GM19324 (cell line): Measurements from ENCODE around the gene MCTP1.

ENCODE experiments used
- ATAC-seq: cut with Tn5 transposase; IDR thresholded peaks from one replicate; pipeline ENCODE4 v1.9.1; 2021; ENCODE audit warnings: mild to moderate bottlenecking, moderate library complexity; ENCODE audit not compliant: unreplicated experiment, low FRiP score

The MCTP1 gene

DNA sequence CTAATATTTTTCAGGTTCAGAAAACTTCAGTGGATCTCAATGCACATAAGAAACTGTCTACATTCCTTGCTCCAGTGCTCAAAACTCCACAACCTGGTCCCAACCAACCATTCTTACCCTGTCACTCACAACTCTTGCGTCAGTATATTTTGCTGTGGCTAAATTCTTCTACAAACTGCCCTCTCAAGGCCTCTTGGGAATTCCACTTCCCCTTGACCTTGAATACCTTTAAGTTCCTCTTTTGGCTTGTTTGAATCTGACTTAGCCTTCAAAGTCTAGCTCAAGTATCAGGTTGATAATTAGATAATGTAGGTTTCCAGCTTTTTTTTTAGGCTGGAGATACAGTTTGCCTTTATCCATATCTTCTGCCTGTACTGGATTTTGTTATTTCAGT is 538.2 kb downstream of the MCTP1 start:
- ATAC-seq, result peak; percentile 61

- no peak for ATAC-seq
Observed at GRCh38 chr5:94745786-94746730, 538.8 kb downstream of the MCTP1 start.

DNA sequence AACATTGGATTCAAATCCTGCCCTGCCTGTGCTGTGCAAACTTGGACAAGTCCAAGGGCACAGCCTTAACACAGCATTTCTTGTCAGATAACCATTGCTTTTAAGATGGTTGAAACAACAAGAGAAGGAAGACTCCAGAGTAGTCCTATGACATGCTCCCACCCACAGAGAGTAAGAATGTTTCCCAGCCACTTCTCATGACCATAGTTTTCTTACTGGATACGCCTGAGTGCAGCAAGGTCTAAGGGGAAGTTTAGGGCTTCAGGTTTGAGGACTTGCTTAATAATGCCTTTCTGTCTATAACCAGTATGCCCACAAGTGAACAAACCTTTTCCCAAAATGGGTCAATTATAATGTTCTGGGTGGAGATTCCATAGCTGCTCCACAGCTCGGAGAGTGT is 540.0 kb downstream of the MCTP1 start:
- ATAC-seq, result no peak

- ATAC-seq, result no peak
Observed at GRCh38 chr5:94742852-94743251, 542.0 kb downstream of the MCTP1 start.

- no peak for ATAC-seq
Observed at GRCh38 chr5:94740286-94740685, 544.6 kb downstream of the MCTP1 start.

DNA sequence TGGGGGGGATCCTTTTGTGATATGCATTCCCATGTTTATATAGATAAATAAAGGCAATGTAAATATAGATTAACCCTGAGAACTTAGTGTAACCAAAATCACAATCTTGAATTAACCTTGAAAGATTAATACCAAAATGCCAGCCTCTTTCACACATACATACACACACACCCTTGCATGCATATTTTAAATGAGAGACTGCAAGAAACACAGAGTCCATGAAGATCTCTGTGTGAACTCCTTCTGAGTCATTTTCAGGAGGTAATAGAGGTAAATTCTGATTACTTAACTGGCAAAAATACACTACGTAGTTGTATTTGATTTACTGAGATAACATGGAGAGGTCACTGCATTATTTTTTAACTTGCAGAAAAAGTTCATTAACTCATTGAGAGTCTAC is 548.4 kb downstream of the MCTP1 start:
- ATAC-seq, result no peak

- ATAC-seq, result no peak
Observed at GRCh38 chr5:94731471-94731870, 553.4 kb downstream of the MCTP1 start.

DNA sequence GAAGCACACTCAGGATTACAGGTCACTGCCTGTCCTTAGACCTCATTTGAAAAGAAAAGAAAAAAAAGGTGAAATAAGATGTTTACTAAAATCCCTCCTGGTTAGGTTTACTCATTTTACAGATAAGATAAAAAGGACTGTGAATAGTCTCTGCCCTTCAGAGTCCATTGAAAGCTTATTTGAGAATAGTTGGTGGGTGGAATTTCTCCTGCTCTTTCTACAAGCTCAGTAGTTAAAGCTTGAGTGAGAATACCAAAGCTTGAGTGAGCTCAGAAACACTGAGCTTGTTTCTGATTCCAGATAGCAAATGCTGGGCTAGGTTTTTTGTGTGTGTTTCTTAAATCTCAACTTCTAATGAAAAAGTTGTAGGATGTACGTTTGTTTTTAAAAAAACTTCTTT is 559.8 kb downstream of the MCTP1 start:
- no peak for ATAC-seq

DNA sequence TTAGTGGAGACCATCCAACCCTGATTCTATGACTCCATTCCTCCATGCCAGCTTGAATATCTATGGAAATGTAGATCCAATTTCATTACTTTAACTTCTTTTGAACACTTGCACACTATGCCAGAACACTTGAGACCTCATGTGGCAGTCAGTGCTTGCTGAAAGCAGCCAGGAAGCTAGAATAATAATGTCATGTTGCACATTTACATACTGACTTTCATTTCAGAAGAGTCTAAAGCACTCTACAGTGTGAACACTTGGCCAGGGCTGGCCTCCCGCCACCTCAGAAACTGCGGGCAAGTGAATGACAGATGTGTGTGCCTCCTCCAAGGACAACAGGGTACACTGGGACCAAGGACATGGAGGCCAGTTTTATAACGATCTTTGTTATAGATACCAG is 569.1 kb downstream of the MCTP1 start:
- ATAC-seq, result no peak

- no peak for ATAC-seq
Observed at GRCh38 chr5:94711785-94712184, 573.1 kb downstream of the MCTP1 start.

GRCh38 chr5:94709277-94709676 is 575.6 kb downstream of the MCTP1 start:
- ATAC-seq, result no peak

GRCh38 chr5:94707359-94707758 is 577.5 kb downstream of the MCTP1 start:
- ATAC-seq, result no peak

GRCh38 chr5:94705427-94705826 is 579.5 kb downstream of the MCTP1 start:
- ATAC-seq, result no peak

DNA sequence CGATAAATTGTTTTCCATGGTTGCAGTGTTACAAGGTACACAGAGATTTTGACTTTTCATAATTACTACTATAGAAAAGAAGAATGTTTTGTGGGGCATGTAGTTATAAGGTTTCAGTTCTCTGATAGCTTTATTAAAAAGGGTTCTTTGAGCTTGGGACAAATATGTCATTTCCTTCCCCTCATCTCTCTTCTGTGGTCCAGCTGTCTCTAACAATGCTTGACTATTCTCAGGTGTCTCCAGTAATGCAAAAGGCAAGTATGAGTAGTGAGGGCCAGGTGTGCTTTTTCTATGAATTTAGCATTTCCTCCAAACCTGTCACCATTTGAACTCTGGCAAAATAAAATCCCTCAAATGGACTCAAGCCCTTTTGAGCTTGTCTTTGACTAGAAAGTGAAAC is 582.2 kb downstream of the MCTP1 start:
- ATAC-seq, result no peak

GRCh38 chr5:94700592-94700991 is 584.3 kb downstream of the MCTP1 start:
- peak; percentile 50 for ATAC-seq

DNA sequence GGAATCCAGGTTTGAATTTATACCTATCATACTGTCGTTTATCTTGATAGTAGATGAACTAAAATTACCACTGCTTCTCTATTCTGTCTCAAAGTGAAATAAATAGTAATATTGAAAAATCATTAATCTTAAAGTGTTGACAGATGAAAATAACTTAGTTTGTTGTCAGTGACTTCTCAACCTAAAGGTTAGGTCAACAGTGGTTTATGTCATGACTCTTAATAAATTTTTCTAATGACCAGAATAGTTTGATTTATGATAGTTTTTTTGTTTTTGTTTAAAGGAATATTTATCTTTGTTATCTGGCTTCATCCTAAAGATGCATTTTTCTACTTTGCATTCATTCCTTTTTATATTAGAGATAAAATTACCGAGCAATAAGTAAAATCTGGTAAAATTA is 585.3 kb downstream of the MCTP1 start:
- no peak for ATAC-seq

GRCh38 chr5:94698197-94698596 is 586.7 kb downstream of the MCTP1 start:
- no peak for ATAC-seq

GRCh38 chr5:94694671-94695070 is 590.2 kb downstream of the MCTP1 start:
- ATAC-seq, result no peak

- no peak for ATAC-seq
Observed at GRCh38 chr5:94693845-94694370, 591.0 kb downstream of the MCTP1 start.

DNA sequence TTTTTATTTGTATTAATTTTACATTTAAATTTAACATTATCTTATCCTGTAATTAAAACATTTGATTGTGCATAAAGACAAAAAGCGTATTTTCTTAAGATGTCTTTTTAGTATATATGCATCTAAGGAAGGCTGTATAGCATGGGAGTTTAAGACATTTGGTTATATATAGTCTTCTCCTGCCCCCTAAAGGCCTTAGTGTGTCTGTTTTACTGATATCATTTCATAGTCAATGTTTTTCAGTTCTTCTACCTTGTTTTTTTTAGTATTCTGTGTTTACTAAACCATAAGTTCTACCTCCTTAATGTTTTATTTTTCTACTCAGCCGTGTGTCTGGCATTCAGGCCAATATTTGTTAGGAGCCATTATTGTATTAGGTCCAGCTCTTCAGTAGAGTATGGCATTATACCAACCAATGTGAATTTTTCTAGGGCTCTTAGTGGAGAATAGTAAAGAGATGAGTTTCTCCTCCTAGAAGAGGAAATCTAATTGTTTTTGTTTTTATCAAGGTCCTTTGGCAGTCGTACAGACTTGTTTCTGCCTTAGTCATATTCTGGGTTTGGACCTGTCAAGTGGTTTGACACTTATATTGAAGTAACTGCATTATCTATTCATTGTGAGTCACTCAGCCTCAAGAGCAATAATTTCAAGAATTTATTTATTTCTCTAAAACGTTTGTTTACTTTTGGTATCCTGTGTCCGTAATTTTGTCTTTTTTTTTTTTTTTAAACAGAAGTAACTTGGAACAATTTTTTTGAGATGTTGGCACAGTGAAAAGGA is 591.7 kb downstream of the MCTP1 start:
- ATAC-seq, result no peak

DNA sequence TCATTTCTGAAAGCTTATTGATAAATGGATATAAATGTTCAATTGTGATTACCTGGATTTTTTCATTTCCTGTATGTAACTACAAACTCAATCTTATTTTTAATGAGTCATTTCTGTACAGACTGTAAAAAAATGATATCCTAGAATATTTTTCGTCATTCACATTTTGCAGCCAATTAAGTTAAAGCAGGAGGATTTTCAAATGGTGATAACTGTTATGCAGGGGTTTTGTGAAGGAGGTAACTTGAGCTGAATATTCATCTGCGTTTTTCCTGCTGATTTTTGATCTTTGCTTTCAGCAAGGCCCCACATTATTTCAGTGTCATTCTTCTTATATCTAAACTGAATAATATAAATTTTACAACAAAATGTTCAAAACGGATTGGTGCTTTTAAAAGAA is 592.3 kb downstream of the MCTP1 start:
- no peak for ATAC-seq
